GM12872 (cell line): ENCODE data around the gene OR52H1.

Experiments
- TF ChIP-seq, protein P1 (sequence below): IDR thresholded peaks from 3 replicates; pipeline ENCODE4 v1.5.1; 2011; ENCODE audit warnings: low read depth, mild to moderate bottlenecking, low read length, moderate library complexity; ENCODE audit not compliant: insufficient read depth

Gene OR52H1

DNA sequence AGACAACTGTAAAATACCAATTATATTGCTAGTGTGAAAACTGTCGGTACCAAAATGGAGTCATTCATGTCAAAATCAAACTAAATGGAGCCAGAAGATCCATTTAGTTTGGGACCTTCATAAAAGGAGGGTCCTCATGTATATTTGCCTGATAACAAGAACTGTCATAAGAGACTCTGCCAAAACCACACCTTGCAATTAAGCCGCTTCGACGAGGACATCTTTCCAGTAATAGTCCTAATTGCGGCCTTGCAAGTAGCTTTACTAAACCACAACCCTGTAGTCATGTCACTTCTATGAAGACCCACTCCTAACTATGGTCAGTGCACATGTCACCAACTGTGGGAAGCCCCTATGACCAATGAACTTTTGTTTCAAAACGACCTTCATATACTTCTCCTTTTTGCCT is 47.9 kb downstream of the OR52H1 start:
- TF ChIP-seq, protein P1, sequence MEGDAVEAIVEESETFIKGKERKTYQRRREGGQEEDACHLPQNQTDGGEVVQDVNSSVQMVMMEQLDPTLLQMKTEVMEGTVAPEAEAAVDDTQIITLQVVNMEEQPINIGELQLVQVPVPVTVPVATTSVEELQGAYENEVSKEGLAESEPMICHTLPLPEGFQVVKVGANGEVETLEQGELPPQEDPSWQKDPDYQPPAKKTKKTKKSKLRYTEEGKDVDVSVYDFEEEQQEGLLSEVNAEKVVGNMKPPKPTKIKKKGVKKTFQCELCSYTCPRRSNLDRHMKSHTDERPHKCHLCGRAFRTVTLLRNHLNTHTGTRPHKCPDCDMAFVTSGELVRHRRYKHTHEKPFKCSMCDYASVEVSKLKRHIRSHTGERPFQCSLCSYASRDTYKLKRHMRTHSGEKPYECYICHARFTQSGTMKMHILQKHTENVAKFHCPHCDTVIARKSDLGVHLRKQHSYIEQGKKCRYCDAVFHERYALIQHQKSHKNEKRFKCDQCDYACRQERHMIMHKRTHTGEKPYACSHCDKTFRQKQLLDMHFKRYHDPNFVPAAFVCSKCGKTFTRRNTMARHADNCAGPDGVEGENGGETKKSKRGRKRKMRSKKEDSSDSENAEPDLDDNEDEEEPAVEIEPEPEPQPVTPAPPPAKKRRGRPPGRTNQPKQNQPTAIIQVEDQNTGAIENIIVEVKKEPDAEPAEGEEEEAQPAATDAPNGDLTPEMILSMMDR = no peak

DNA sequence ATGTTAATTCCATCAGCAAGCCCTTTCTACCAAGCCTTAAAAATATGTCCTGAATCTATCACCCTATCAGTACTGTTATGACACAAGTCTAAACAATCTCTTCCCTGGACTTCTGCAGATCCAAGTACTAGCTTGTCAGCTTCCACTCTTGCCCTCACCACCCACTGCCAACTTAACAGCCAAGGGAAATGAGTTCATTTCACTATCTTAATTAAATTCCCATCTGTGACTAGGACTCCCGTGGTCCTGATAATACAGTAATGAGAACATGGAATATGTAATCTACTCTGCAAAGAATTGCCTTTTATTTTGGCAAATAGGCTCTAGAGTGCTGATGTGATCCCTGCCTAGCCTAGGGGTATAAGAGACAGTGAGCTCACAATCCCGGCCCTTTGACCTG is 48.7 kb downstream of the OR52H1 start:
- TF ChIP-seq, protein P1 = no peak
